ENCODE results near the gene EHMT1.

EHMT1 gene

DNA sequence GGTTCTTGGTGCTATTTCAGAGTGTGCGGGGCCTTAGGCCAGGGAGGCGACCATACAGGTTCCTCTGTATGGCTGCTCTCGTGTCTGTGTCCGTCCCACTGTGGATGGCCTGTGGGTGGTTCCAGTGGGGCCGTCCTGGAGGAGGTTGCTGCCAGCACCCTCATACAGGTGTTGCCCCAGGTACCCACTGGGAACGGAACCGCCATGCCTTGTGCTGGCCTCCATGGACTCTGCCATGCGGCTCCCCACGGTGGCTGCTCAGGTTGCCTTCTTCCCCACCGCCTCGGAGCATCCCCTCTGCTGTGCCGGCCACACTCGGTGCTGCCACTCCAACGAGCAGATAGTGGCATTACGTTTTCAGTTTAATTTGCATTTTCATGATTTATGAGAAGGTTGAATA is 129.5 kb downstream of the EHMT1 start:
- no peak overlapping the region for H3K4me3 ChIP-seq (ENCODE audit: insufficient read depth, low read depth, low read length)
- no peaks in the 10 kb centered on the region for H3K27me3 ChIP-seq (ENCODE audit: control insufficient read depth, insufficient read depth, low read length, poor library complexity, severe bottlenecking)
- no peaks in the 10 kb centered on the region for H3K9me3 ChIP-seq (ENCODE audit: control insufficient read depth, low read length)
- no peak overlapping the region for H3K27ac ChIP-seq (ENCODE audit: insufficient read depth, low read depth, low read length, poor library complexity, severe bottlenecking)
- 94% methylated on average over 14 to 15 of the region's 15 CpGs for WGBS, 2 experiments
- H3K4me1 ChIP-seq (ENCODE audit: control insufficient read depth, insufficient read depth, low read length), result peaks cover 6% of the 10 kb centered on the region
- peaks cover 7% of the 10 kb centered on the region for H3K36me3 ChIP-seq (ENCODE audit: control insufficient read depth, insufficient read depth, low read length)

DNA sequence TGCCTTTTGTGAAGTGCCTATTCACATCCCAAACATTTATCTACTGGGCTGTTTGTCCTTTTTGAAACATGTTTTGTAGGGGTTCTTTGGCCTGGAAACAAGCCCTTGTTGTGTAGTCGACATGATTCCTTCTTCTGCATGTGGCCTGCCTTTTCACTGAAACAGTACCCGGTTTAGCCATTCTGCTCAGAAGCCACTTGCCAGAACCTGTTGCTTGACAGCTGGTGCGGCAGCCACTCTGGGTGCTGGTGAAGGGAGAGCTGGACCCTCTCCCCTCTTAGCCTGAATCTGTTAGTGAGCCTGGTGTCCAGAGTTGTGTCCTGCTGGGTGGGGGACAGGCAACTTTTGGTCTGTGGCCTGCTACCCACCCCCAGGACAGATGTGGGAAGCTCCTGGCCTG is 129.9 kb downstream of the EHMT1 start:
- Histone ChIP-seq H3K27ac (ENCODE audit: insufficient read depth, low read depth, low read length, poor library complexity, severe bottlenecking) (no peak overlapping the region), H3K4me1 (ENCODE audit: control insufficient read depth, insufficient read depth, low read length) (peaks cover 6% of the 10 kb centered on the region), H3K4me3 (ENCODE audit: insufficient read depth, low read depth, low read length) (no peak overlapping the region), H3K9me3 (ENCODE audit: control insufficient read depth, low read length) (no peaks in the 10 kb centered on the region), H3K36me3 (ENCODE audit: control insufficient read depth, insufficient read depth, low read length) (peaks cover 7% of the 10 kb centered on the region), H3K27me3 (ENCODE audit: control insufficient read depth, insufficient read depth, low read length, poor library complexity, severe bottlenecking) (no peaks in the 10 kb centered on the region)
- WGBS, 2 experiments, result 86 to 97% methylated on average over 3 of the region's 3 CpGs

DNA sequence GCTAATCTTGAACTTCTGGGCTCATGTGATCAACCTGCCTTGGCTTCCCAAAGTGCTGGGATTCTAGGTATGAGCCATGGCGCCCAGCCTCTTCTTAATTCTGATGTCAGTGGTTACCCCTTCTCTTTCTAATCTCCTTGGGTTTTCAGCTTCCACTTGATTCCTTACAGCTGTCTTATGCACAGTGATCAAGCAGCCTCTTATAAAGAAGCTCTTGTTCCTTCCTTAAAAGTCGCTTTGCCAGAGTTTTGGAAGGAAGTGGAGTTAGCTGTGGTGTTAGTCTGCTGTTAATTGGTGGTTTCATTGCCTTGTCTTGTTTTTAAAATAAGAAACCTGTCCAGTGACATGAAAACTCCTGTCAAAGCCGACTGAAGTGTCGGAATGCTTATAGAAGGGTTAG is 130.7 kb downstream of the EHMT1 start:
- WGBS, 2 experiments, result 94 to 96% methylated on average over 4 of the region's 4 CpGs
- peaks cover 12% of the 10 kb centered on the region for H3K36me3 ChIP-seq (ENCODE audit: control insufficient read depth, insufficient read depth, low read length)
- no peak overlapping the region for H3K4me3 ChIP-seq (ENCODE audit: insufficient read depth, low read depth, low read length)
- no peaks in the 10 kb centered on the region for H3K27me3 ChIP-seq (ENCODE audit: control insufficient read depth, insufficient read depth, low read length, poor library complexity, severe bottlenecking)
- peaks cover 6% of the 10 kb centered on the region for H3K4me1 ChIP-seq (ENCODE audit: control insufficient read depth, insufficient read depth, low read length)
- no peaks in the 10 kb centered on the region for H3K9me3 ChIP-seq (ENCODE audit: control insufficient read depth, low read length)
- H3K27ac ChIP-seq (ENCODE audit: insufficient read depth, low read depth, low read length, poor library complexity, severe bottlenecking), result no peak overlapping the region

GRCh38 chr9:137750007-137750406 is 131.2 kb downstream of the EHMT1 start:
- Histone ChIP-seq H3K27me3 (ENCODE audit: control insufficient read depth, insufficient read depth, low read length, poor library complexity, severe bottlenecking) (no peaks in the 10 kb centered on the region), H3K36me3 (ENCODE audit: control insufficient read depth, insufficient read depth, low read length) (peaks cover 16% of the 10 kb centered on the region), H3K27ac (ENCODE audit: insufficient read depth, low read depth, low read length, poor library complexity, severe bottlenecking) (no peak overlapping the region), H3K4me1 (ENCODE audit: control insufficient read depth, insufficient read depth, low read length) (peaks cover 6% of the 10 kb centered on the region), H3K4me3 (ENCODE audit: insufficient read depth, low read depth, low read length) (no peak overlapping the region), H3K9me3 (ENCODE audit: control insufficient read depth, low read length) (no peaks in the 10 kb centered on the region)
- WGBS, 2 experiments, result 81 to 87% methylated on average over 3 of the region's 3 CpGs

GRCh38 chr9:137750566-137750965 is 131.8 kb downstream of the EHMT1 start:
- WGBS, 2 experiments, result 79 to 81% methylated on average over 10 of the region's 10 CpGs
- H3K4me1 ChIP-seq (ENCODE audit: control insufficient read depth, insufficient read depth, low read length), result peaks cover 6% of the 10 kb centered on the region
- peaks cover 19% of the 10 kb centered on the region for H3K36me3 ChIP-seq (ENCODE audit: control insufficient read depth, insufficient read depth, low read length)

GRCh38 chr9:137751616-137752015 is 132.8 kb downstream of the EHMT1 start:
- H3K27me3 ChIP-seq (ENCODE audit: control insufficient read depth, insufficient read depth, low read length, poor library complexity, severe bottlenecking), result no peaks in the 10 kb centered on the region
- WGBS, 2 experiments, result 94 to 96% methylated on average over 5 of the region's 5 CpGs
- no peaks in the 10 kb centered on the region for H3K9me3 ChIP-seq (ENCODE audit: control insufficient read depth, low read length)
- no peak overlapping the region for H3K27ac ChIP-seq (ENCODE audit: insufficient read depth, low read depth, low read length, poor library complexity, severe bottlenecking)
- H3K4me3 ChIP-seq (ENCODE audit: insufficient read depth, low read depth, low read length), result no peak overlapping the region
- peaks cover 17% of the 10 kb centered on the region for H3K36me3 ChIP-seq (ENCODE audit: control insufficient read depth, insufficient read depth, low read length)
- H3K4me1 ChIP-seq (ENCODE audit: control insufficient read depth, insufficient read depth, low read length), result peaks cover 6% of the 10 kb centered on the region

More at GRCh38 chr9:137750566-137750965, 131.8 kb downstream of the EHMT1 start:
- no peaks in the 10 kb centered on the region for H3K9me3 ChIP-seq (ENCODE audit: control insufficient read depth, low read length)
- H3K4me3 ChIP-seq (ENCODE audit: insufficient read depth, low read depth, low read length), result no peak overlapping the region
- H3K27me3 ChIP-seq (ENCODE audit: control insufficient read depth, insufficient read depth, low read length, poor library complexity, severe bottlenecking), result no peaks in the 10 kb centered on the region
- no peak overlapping the region for H3K27ac ChIP-seq (ENCODE audit: insufficient read depth, low read depth, low read length, poor library complexity, severe bottlenecking)

GRCh38 chr9:137752426-137752825 is 133.6 kb downstream of the EHMT1 start:
- Histone ChIP-seq H3K27ac (ENCODE audit: insufficient read depth, low read depth, low read length, poor library complexity, severe bottlenecking) (no peak overlapping the region), H3K4me3 (ENCODE audit: insufficient read depth, low read depth, low read length) (no peak overlapping the region), H3K9me3 (ENCODE audit: control insufficient read depth, low read length) (no peaks in the 10 kb centered on the region), H3K36me3 (ENCODE audit: control insufficient read depth, insufficient read depth, low read length) (peaks cover 17% of the 10 kb centered on the region), H3K4me1 (ENCODE audit: control insufficient read depth, insufficient read depth, low read length) (peaks cover 6% of the 10 kb centered on the region), H3K27me3 (ENCODE audit: control insufficient read depth, insufficient read depth, low read length, poor library complexity, severe bottlenecking) (no peaks in the 10 kb centered on the region)
- WGBS, 2 experiments, result 89 to 92% methylated on average over 14 of the region's 14 CpGs

GRCh38 chr9:137753192-137753765 is 134.5 kb downstream of the EHMT1 start:
- peaks cover 6% of the 10 kb centered on the region for H3K4me1 ChIP-seq (ENCODE audit: control insufficient read depth, insufficient read depth, low read length)
- H3K27ac ChIP-seq (ENCODE audit: insufficient read depth, low read depth, low read length, poor library complexity, severe bottlenecking), result no peak overlapping the region
- peaks cover 26% of the 10 kb centered on the region for H3K36me3 ChIP-seq (ENCODE audit: control insufficient read depth, insufficient read depth, low read length)
- H3K9me3 ChIP-seq (ENCODE audit: control insufficient read depth, low read length), result no peaks in the 10 kb centered on the region
- no peak overlapping the region for H3K4me3 ChIP-seq (ENCODE audit: insufficient read depth, low read depth, low read length)
- 95 to 96% methylated on average over 22 of the region's 22 CpGs for WGBS, 2 experiments
- H3K27me3 ChIP-seq (ENCODE audit: control insufficient read depth, insufficient read depth, low read length, poor library complexity, severe bottlenecking), result no peaks in the 10 kb centered on the region

DNA sequence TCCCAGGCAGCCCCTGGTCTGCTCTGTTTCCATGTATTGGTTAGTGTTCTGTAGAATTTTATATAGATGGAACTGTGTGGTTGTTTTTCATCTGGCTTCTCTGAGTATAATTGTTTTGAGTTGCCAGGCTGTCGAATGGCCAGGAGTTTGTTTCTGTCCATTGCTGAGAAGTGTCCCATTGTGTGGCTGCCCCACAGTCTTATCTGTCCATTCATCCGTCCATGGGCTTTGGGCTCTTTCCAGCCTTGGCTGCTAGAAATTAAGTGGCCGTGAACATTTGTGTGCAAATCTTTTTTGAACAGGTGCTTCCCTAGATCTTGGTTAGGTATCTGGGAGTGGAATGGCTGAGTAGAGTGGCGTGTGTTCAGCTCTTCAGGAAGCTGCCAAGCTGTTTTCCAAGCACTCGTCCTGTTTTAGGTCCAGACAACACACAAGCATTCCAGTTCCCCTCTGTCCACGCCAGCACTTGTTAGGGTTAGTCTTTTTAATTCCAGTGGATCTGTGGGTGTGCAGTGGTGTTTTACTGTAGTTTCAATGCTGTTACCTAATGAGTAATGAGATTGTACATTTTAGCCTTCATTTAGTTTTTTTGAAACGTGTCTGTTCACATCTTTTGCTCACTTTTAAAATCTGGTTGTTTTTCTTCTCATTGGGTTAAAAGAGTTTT is 136.6 kb downstream of the EHMT1 start:
- Histone ChIP-seq H3K36me3 (ENCODE audit: control insufficient read depth, insufficient read depth, low read length) (peaks cover 35% of the 10 kb centered on the region), H3K4me3 (ENCODE audit: insufficient read depth, low read depth, low read length) (no peak overlapping the region), H3K27ac (ENCODE audit: insufficient read depth, low read depth, low read length, poor library complexity, severe bottlenecking) (no peak overlapping the region), H3K9me3 (ENCODE audit: control insufficient read depth, low read length) (no peaks in the 10 kb centered on the region), H3K4me1 (ENCODE audit: control insufficient read depth, insufficient read depth, low read length) (peaks cover 7% of the 10 kb centered on the region), H3K27me3 (ENCODE audit: control insufficient read depth, insufficient read depth, low read length, poor library complexity, severe bottlenecking) (no peaks in the 10 kb centered on the region)
- 89 to 96% methylated on average over 7 of the region's 7 CpGs for WGBS, 2 experiments

DNA sequence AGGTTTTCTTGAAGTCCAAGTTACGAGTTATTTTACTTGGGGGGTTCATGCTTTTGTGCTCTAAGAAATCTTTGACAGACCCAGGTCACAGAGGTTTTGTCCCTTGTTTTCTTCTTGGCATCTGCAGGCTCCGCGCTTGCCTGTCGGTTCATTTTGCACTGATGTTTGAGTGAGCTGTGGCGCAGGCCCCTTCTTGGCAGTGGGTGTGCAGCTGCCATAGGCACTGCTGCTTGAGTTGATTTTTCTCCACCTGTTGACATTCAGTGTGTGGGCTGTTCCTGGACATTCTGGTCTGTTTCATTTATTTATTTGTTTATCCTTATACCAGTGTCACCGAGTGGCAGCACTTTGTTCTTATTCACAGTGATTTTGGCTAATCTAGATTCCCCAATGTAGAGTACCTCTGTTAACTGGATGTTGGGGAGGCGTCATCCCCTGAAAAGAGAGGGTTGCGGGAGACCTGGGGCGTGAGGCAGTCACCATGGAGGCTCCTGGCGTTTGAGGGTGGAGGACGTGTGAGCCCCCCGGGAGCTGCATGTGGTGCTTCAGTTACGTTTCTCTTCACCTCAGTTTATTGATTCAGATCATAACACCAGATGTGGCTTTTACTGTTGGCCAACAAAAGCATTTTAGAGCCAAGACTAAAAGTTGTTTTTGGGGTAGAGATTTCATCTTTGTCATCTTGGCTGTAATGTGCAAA is 137.4 kb downstream of the EHMT1 start:
- Histone ChIP-seq H3K36me3 (ENCODE audit: control insufficient read depth, insufficient read depth, low read length) (peaks cover 38% of the 10 kb centered on the region), H3K27ac (ENCODE audit: insufficient read depth, low read depth, low read length, poor library complexity, severe bottlenecking) (no peak overlapping the region), H3K9me3 (ENCODE audit: control insufficient read depth, low read length) (no peaks in the 10 kb centered on the region), H3K4me1 (ENCODE audit: control insufficient read depth, insufficient read depth, low read length) (peaks cover 4% of the 10 kb centered on the region), H3K27me3 (ENCODE audit: control insufficient read depth, insufficient read depth, low read length, poor library complexity, severe bottlenecking) (no peaks in the 10 kb centered on the region), H3K4me3 (ENCODE audit: insufficient read depth, low read depth, low read length) (no peak overlapping the region)
- WGBS, 2 experiments, result 94 to 96% methylated on average over 13 of the region's 13 CpGs
